A673 (cell line): ENCODE measurements around the gene LRSAM1. TPM values are rescaled to one million over a fixed set of nuclear protein-coding genes. Genes with fewer than 3 reads are reported as not detected.

Source experiments
- BruUV-seq: library from RNA; stranded (reverse); fragments of 400-500 nt; replicated peaks from 2 replicates; lab custom pipeline; 2021; lab: Mats Ljungman, UMichigan
- CTCF ChIA-PET: fragments of 300-600 bp; sonication (Branson Sonifier 250); formaldehyde crosslinking; loops from one replicate; lab custom pipeline; 2022; ENCODE audit warnings: antibody characterized with exemption; lab: Charles Lee
- POLR2A ChIA-PET: fragments of 300-600 bp; sonication (Branson Sonifier 250); formaldehyde crosslinking; loops from one replicate; lab custom pipeline; 2022; ENCODE audit warnings: antibody characterized with exemption; ENCODE audit not compliant: low non-redundant PET; lab: Charles Lee
- DNase-seq: peaks from one replicate; pipeline ENCODE4 v3.0.0-alpha.2; 2015; ENCODE audit warnings: low spot score
- H3K27ac ChIP-seq: fragments of 200-600 bp; sonication (generic); 2 replicates; pipeline ENCODE4 v1.5.1; 2016; ENCODE audit warnings: mixed run types, low read depth, mild to moderate bottlenecking, mixed read lengths, antibody characterized with exemption, low read length; ENCODE audit not compliant: poor library complexity, severe bottlenecking
- H3K27me3 ChIP-seq: fragments of 200-600 bp; sonication (generic); replicated peaks from 2 replicates; pipeline ENCODE4 v1.6.1; 2017; ENCODE audit warnings: mixed run types, low read depth, mild to moderate bottlenecking, mixed read lengths, antibody characterized with exemption, low read length; ENCODE audit not compliant: insufficient read depth, poor library complexity
- H3K36me3 ChIP-seq: fragments of 200-600 bp; sonication (generic); 2 replicates; pipeline ENCODE4 v1.6.1; 2016; ENCODE audit warnings: mixed run types, mild to moderate bottlenecking, mixed read lengths, antibody characterized with exemption, low read length; ENCODE audit not compliant: insufficient read depth, poor library complexity, severe bottlenecking
- H3K4me1 ChIP-seq: fragments of 200-600 bp; sonication (generic); 2 replicates; pipeline ENCODE4 v1.6.1; 2017; ENCODE audit warnings: mixed run types, mild to moderate bottlenecking, mixed read lengths, antibody characterized with exemption, low read length; ENCODE audit not compliant: insufficient read depth, poor library complexity, severe bottlenecking
- H3K4me3 ChIP-seq: fragments of 200-600 bp; sonication (generic); 2 replicates; pipeline ENCODE4 v1.5.1; 2016; ENCODE audit warnings: low read depth, mixed run types, mild to moderate bottlenecking, mixed read lengths, low read length; ENCODE audit not compliant: poor library complexity, severe bottlenecking
- H3K9me3 ChIP-seq: fragments of 200-600 bp; sonication (generic); 2 replicates; pipeline ENCODE4 v1.6.1; 2016; ENCODE audit warnings: mixed run types, low read depth, mild to moderate bottlenecking, mixed read lengths, antibody characterized with exemption, low read length; ENCODE audit not compliant: poor library complexity, severe bottlenecking
- EZH2 ChIP-seq: fragments of 200-600 bp; sonication (generic); IDR thresholded peaks from 2 replicates; pipeline ENCODE4 v1.6.1; 2017; ENCODE audit warnings: borderline replicate concordance, low read depth, mild to moderate bottlenecking, mixed read lengths, antibody characterized with exemption, low read length; ENCODE audit not compliant: poor library complexity, severe bottlenecking
- intact Hi-C: fragments of 100-400 bp; cut with micrococcal nuclease; formaldehyde crosslinking; loops from one replicate; pipeline ENCODE4 v1.10.0; 2022; ENCODE audit not compliant: unreplicated experiment
- total RNA-seq: library from RNA; stranded (reverse); gene quantifications from 2 replicates; pipeline ENCODE4 v1.2.3, GENCODE V29; 2021
- TF ChIP-seq, protein P1 (sequence below): fragments of 300-800, 200-600 bp; sonication (generic); conservative IDR thresholded peaks from 2 replicates; pipeline ENCODE4 v1.5.1; 2017; ENCODE audit warnings: low read depth, mild to moderate bottlenecking, antibody characterized with exemption, low read length, moderate library complexity, mixed read lengths

Gene LRSAM1
- total RNA-seq, 1 experiment from 2014 or later: 15.8 TPM

DNA sequence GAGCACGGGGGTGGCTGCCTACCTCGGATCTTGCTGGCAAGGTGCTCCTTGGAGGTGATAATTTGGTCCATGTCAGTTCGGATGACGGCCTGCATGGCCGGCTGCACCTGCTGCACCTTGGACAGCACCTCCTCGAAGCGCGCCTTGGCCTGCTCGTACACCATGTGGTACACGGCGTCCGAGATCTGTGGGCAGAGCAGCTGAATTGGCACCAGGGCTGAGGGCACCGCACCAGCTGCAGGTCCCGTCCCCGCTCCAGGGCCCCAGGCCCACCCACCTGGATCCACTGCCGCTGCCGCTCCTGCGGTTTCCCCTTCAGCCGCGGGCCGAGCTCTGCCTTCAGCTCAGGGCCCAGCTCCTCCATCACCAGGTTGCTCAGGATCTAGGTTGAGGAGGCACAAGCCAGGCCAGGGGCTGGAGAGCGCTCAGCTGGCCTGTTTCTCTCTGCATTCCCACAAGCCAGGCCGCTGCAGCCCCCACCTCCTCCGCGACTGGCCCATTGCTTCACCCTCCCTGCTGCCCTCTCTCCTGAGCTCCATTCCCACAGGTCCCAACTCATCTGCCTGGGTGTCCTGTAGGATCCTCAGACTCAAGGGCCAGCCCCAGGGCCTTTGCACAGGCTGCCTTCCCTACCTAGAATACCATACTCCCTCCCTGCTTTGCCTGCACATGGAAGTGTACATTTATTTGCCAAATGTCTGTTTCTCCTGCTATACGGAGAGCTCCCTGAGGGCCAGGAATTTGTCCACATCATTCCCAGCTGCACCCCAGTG lies 65.7 kb downstream of the LRSAM1 start:
- ChIA-PET CTCF (interaction anchor here (0.6 kb wide), 1 partner anchor 130 kb away, joined by 3 read pairs; no protein-coding TSS in a partner anchor), POLR2A (no interaction called here)
- intact Hi-C loops: no loop called here
- TF ChIP-seq, protein P1, sequence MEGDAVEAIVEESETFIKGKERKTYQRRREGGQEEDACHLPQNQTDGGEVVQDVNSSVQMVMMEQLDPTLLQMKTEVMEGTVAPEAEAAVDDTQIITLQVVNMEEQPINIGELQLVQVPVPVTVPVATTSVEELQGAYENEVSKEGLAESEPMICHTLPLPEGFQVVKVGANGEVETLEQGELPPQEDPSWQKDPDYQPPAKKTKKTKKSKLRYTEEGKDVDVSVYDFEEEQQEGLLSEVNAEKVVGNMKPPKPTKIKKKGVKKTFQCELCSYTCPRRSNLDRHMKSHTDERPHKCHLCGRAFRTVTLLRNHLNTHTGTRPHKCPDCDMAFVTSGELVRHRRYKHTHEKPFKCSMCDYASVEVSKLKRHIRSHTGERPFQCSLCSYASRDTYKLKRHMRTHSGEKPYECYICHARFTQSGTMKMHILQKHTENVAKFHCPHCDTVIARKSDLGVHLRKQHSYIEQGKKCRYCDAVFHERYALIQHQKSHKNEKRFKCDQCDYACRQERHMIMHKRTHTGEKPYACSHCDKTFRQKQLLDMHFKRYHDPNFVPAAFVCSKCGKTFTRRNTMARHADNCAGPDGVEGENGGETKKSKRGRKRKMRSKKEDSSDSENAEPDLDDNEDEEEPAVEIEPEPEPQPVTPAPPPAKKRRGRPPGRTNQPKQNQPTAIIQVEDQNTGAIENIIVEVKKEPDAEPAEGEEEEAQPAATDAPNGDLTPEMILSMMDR: no peak
- no peak for TF ChIP-seq EZH2
- BruUV-seq: no TSS peak
- no peaks in the 10 kb centered on the region for H3K27me3 ChIP-seq
- DNase-seq: no peak
- no peak overlapping the region for H3K27ac ChIP-seq
- no peak overlapping the region for H3K4me3 ChIP-seq
- H3K4me1 ChIP-seq: no peaks in the 10 kb centered on the region
- no peaks in the 10 kb centered on the region for H3K9me3 ChIP-seq
- peaks cover 15% of the 10 kb centered on the region for H3K36me3 ChIP-seq

DNA sequence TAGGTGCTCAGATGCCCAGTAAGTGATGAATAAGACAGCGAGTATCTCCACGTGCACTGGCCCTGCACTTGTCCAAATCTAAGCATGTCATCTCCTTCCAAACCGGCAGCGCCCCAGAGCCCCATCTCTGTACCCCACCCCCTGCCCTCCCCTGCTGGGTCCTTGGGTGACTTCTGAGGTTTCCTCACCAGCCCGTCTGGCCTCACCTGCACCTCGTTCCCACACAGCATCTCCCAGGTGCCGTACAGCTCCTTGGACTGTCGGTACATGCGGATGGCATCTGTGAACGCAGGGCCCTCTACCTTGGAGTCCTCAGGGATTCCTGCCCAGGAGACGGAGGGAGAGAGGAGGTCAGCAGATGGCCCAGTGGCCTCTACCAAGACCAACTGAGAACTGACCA lies 66.3 kb downstream of the LRSAM1 start:
- TF ChIP-seq, protein P1: no peak
- TF ChIP-seq EZH2: no peak
- H3K4me1 ChIP-seq: no peaks in the 10 kb centered on the region
- no peak overlapping the region for H3K27ac ChIP-seq
- POLR2A ChIA-PET: no interaction called here
- CTCF ChIA-PET: interaction anchor here (0.6 kb wide), 1 partner anchor 130 kb away, joined by 3 read pairs; no protein-coding TSS in a partner anchor
- peaks cover 15% of the 10 kb centered on the region for H3K36me3 ChIP-seq
- no TSS peak for BruUV-seq
- H3K9me3 ChIP-seq: no peaks in the 10 kb centered on the region
- no peak for DNase-seq
- intact Hi-C loops: no loop called here
- H3K4me3 ChIP-seq: no peak overlapping the region
- no peaks in the 10 kb centered on the region for H3K27me3 ChIP-seq

DNA sequence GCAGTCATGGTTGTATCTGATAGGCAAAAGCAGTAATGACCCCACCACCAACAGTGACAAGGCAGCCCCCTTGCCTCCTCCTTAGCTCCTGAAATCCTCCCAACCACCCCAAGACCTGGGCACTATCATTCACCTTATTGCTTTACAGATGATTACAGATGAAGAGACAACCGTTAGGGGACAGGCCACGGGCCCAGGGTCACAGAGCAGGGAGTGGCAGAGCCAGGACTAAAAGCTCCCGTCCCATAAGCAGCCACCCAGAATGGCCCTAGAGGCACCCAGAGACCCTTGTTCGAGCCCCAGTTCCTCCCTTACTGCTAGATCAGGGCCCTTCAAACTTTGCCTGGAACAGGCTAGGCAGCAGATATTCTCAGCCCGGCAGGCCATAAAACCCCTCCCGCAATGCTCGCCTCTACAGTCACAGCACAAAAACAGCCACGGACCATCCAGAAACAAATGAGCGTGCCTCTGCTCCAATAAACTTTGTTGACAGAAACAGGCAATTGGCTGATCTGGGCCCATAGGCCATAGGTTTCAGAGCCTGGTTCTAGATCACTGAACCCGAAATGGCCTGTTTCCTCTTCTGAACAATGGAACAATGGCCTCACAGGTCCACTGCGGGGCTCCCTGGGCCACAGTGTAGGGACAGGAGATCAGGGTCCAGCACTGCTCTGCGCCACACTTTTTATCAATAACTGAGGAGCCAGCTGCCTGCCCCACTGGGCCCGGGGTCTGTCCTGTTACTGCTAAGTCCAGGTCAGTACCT lies 67.0 kb downstream of the LRSAM1 start:
- ChIA-PET POLR2A (no interaction called here), CTCF (interaction anchor here (0.6 kb wide), 1 partner anchor 131 kb away, joined by 3 read pairs; no protein-coding TSS in a partner anchor)
- no TSS peak for BruUV-seq
- no peaks in the 10 kb centered on the region for H3K27me3 ChIP-seq
- peaks cover 1% of the 10 kb centered on the region for H3K9me3 ChIP-seq
- TF ChIP-seq, protein P1: no peak
- TF ChIP-seq EZH2: no peak
- intact Hi-C loops: no loop called here
- H3K27ac ChIP-seq: no peak overlapping the region
- H3K4me1 ChIP-seq: no peaks in the 10 kb centered on the region
- H3K4me3 ChIP-seq: no peak overlapping the region
- peaks cover 16% of the 10 kb centered on the region for H3K36me3 ChIP-seq
- DNase-seq: no peak
